Liver (tissue), 9 donors: ENCODE data around the gene GPATCH2. TPM values are rescaled to one million over a fixed set of nuclear protein-coding genes. Genes with fewer than 3 reads are reported as not detected.

ENCODE experiments used
- DNase-seq: peaks from one replicate; pipeline ENCODE4 v3.0.0-alpha.2; 2017; ENCODE audit warnings: low spot score
- H3K27ac ChIP-seq, 2 donors: one replicate each; pipeline ENCODE4 v1.7.0; 2013; ENCODE audit warnings: inconsistent platforms in 2 of 2, low read length in 2 of 2, control low read depth in 1 of 2, low read depth in 1 of 2, mild to moderate bottlenecking in 1 of 2
- H3K27me3 ChIP-seq, 4 donors: one replicate each; pipeline versions ENCODE4 v1.6.1 to v1.7.0; 2013; ENCODE audit warnings: low read length in 3 of 4, inconsistent platforms in 1 of 4, mild to moderate bottlenecking in 1 of 4, moderate library complexity in 1 of 4; ENCODE audit not compliant: control insufficient read depth in 4 of 4, insufficient read depth in 4 of 4
- H3K36me3 ChIP-seq, 4 donors: one replicate each; pipeline versions ENCODE4 v1.6.1 to v1.7.0; 2013; ENCODE audit warnings: low read length in 3 of 4, mild to moderate bottlenecking in 3 of 4, low read depth in 1 of 4, moderate library complexity in 1 of 4; ENCODE audit not compliant: control insufficient read depth in 4 of 4, insufficient read depth in 3 of 4
- H3K4me1 ChIP-seq, 4 donors: one replicate each; pipeline versions ENCODE4 v1.6.1 to v1.7.0; 2013; ENCODE audit warnings: low read length in 3 of 4, mild to moderate bottlenecking in 3 of 4, moderate library complexity in 1 of 4; ENCODE audit not compliant: control insufficient read depth in 4 of 4, insufficient read depth in 4 of 4
- H3K4me3 ChIP-seq, 3 donors: one replicate each; pipeline versions ENCODE4 v1.6.1 to v1.7.0; 2013; ENCODE audit warnings: low read length in 3 of 3, control low read depth in 1 of 3, low read depth in 1 of 3, mild to moderate bottlenecking in 1 of 3
- H3K9ac ChIP-seq, 2 donors: one replicate each; pipeline ENCODE4 v1.7.0; 2013; ENCODE audit warnings: low read length in 2 of 2, mild to moderate bottlenecking in 2 of 2, moderate library complexity in 2 of 2, control low read depth in 1 of 2, low read depth in 1 of 2
- H3K9me3 ChIP-seq, 4 donors: one replicate each; pipeline versions ENCODE4 v1.6.1 to v1.7.0; 2013; ENCODE audit warnings: low read length in 3 of 4; ENCODE audit not compliant: control insufficient read depth in 4 of 4
- EGR1 ChIP-seq, 2 donors: IDR thresholded peaks; 2 replicates each; pipeline ENCODE4 v1.6.1; 2016 to 2018; ENCODE audit warnings: antibody characterized with exemption in 2 of 2, low read depth in 2 of 2
- FOXA1 ChIP-seq: IDR thresholded peaks from 2 replicates; pipeline ENCODE4 v1.6.1; 2016; ENCODE audit warnings: antibody characterized with exemption
- FOXA2 ChIP-seq: IDR thresholded peaks from 2 replicates; pipeline ENCODE4 v1.6.1; 2016; ENCODE audit warnings: antibody characterized with exemption
- GABPA ChIP-seq, 2 donors: IDR thresholded peaks in 1 of 2; conservative IDR thresholded peaks in 1 of 2; 2 replicates each; pipeline ENCODE4 v1.6.1; 2016; ENCODE audit warnings: antibody characterized with exemption in 2 of 2, mild to moderate bottlenecking in 1 of 2, moderate library complexity in 1 of 2
- HNF4A ChIP-seq, 2 donors: conservative IDR thresholded peaks; 2 replicates each; pipeline ENCODE4 v1.6.1; 2016; ENCODE audit warnings: antibody characterized with exemption in 2 of 2, mild to moderate bottlenecking in 2 of 2
- HNF4G ChIP-seq: IDR thresholded peaks from 2 replicates; pipeline ENCODE4 v1.6.1; 2016; ENCODE audit warnings: antibody characterized with exemption
- JUND ChIP-seq, 2 donors: IDR thresholded peaks; 2 replicates each; pipeline ENCODE4 v1.6.1; 2016; ENCODE audit warnings: antibody characterized with exemption in 2 of 2
- RAD21 ChIP-seq, 2 donors: IDR thresholded peaks; 2 replicates each; pipeline ENCODE4 v1.6.1; 2016; ENCODE audit warnings: antibody characterized with exemption in 2 of 2, mild to moderate bottlenecking in 2 of 2
- SP1 ChIP-seq: IDR thresholded peaks from 2 replicates; pipeline ENCODE4 v1.6.1; 2018; ENCODE audit warnings: antibody characterized with exemption, mild to moderate bottlenecking
- TAF1 ChIP-seq: conservative IDR thresholded peaks from 2 replicates; pipeline ENCODE4 v1.6.1; 2016; ENCODE audit warnings: antibody characterized with exemption, mild to moderate bottlenecking
- YY1 ChIP-seq: IDR thresholded peaks from 2 replicates; pipeline ENCODE4 v1.6.1; 2016; ENCODE audit warnings: antibody characterized with exemption, mild to moderate bottlenecking
- WGBS: extraction: QIAGEN DNeasy Blood & Tissue Kit; methylation state at CpG from one replicate; pipeline ENCODE4 v1.1.7; 2013; 5-methylcytosine and 5-hydroxymethylcytosine counted together
- polyA plus RNA-seq, 2 donors: library from polyadenylated mRNA; stranded (reverse) in 1 of 2; unstranded in 1 of 2; fragments of 200-250 nt in 1 of 2; fragments of >200 nt in 1 of 2; fragmentation: Nextera tagmentation in 1 of 2; extraction: Ambion mirVana in 1 of 2; gene quantifications; one replicate each; pipeline versions ENCODE4 v1.2.1 to v1.2.3, GENCODE V29; 2013 to 2015
- total RNA-seq, 2 donors: library from RNA; depleted of rRNA; stranded (reverse); fragments of >200 nt; gene quantifications; one replicate each; pipeline ENCODE4 v1.2.3, GENCODE V29; 2014
- TF ChIP-seq, protein P1 (sequence below): IDR thresholded peaks from 2 replicates; pipeline ENCODE4 v1.6.1; 2016; ENCODE audit warnings: antibody characterized with exemption
- TF ChIP-seq, protein P2 (sequence below): IDR thresholded peaks from 2 replicates; pipeline ENCODE4 v1.6.1; 2016; ENCODE audit warnings: antibody characterized with exemption, mild to moderate bottlenecking
- TF ChIP-seq, protein P3 (sequence below): IDR thresholded peaks from 2 replicates; pipeline ENCODE4 v1.6.1; 2016; ENCODE audit warnings: antibody characterized with exemption
- TF ChIP-seq, protein P4 (sequence below): IDR thresholded peaks from 2 replicates; pipeline ENCODE4 v1.6.1; 2016; ENCODE audit warnings: antibody characterized with exemption
- TF ChIP-seq, protein P5 (sequence below): fragments of 150-350 bp; IDR thresholded peaks from 2 replicates; pipeline ENCODE4 v1.5.1; 2017; ENCODE audit warnings: improper control_type of control experiment, low read depth, low read length; ENCODE audit not compliant: missing input control
- donor health status: healthy.
- donor health status: healthy.
- donor health status: healthy.
- donor health status: healthy.
- donor health status: healthy.

GPATCH2 gene
- total and polyA plus RNA-seq, 4 donors = 1.6 to 11.2 (median 5.8) TPM

DNA sequence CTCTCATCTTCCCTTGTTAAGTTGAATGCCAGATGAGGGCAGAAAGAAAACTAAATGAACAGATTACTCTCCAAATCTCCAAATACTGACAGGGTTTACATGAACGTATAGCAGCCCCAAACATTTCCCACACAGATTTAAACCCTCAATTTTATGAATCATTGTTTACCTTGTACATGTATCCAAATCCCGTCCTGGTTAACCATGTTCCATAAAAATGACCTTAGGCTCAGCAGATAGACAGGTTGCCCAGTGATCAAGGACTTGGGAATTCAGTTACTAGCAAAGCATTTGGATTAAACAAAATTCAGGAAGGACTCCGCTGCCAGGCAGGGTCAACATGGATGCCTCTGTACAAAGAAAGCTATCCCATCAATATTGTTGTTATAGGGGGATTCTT, 213.5 kb downstream of the GPATCH2 start:
- TF ChIP-seq RAD21 (IDR thresholded peaks at IDR 0.05) = no peak
- TF ChIP-seq HNF4A (conservative IDR thresholded peaks at IDR 0.05) = no peak
- no peak for TF ChIP-seq JUND (IDR thresholded peaks at IDR 0.05)
- TF ChIP-seq HNF4G = no peak
- TF ChIP-seq TAF1 = no peak
- TF ChIP-seq, protein P1, sequence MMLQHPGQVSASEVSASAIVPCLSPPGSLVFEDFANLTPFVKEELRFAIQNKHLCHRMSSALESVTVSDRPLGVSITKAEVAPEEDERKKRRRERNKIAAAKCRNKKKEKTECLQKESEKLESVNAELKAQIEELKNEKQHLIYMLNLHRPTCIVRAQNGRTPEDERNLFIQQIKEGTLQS = no peak
- DNase-seq = no peak
- 80% methylated on average over 3 of the region's 3 CpGs for WGBS
- no peak overlapping the region for H3K9ac ChIP-seq
- H3K36me3 ChIP-seq = no peaks in the 10 kb centered on the region
- H3K4me1 ChIP-seq = no peaks in the 10 kb centered on the region
- H3K27ac ChIP-seq = no peak overlapping the region
- no peaks in the 10 kb centered on the region for H3K27me3 ChIP-seq
- no peaks in the 10 kb centered on the region for H3K9me3 ChIP-seq
- no peak overlapping the region for H3K4me3 ChIP-seq

- peaks cover 0 to 2% (median 0%) of the 10 kb centered on the region in 4 donors for H3K27me3 ChIP-seq
- H3K9me3 ChIP-seq = no peaks in the 10 kb centered on the region
- no peak for TF ChIP-seq FOXA1
- TF ChIP-seq, protein P2, sequence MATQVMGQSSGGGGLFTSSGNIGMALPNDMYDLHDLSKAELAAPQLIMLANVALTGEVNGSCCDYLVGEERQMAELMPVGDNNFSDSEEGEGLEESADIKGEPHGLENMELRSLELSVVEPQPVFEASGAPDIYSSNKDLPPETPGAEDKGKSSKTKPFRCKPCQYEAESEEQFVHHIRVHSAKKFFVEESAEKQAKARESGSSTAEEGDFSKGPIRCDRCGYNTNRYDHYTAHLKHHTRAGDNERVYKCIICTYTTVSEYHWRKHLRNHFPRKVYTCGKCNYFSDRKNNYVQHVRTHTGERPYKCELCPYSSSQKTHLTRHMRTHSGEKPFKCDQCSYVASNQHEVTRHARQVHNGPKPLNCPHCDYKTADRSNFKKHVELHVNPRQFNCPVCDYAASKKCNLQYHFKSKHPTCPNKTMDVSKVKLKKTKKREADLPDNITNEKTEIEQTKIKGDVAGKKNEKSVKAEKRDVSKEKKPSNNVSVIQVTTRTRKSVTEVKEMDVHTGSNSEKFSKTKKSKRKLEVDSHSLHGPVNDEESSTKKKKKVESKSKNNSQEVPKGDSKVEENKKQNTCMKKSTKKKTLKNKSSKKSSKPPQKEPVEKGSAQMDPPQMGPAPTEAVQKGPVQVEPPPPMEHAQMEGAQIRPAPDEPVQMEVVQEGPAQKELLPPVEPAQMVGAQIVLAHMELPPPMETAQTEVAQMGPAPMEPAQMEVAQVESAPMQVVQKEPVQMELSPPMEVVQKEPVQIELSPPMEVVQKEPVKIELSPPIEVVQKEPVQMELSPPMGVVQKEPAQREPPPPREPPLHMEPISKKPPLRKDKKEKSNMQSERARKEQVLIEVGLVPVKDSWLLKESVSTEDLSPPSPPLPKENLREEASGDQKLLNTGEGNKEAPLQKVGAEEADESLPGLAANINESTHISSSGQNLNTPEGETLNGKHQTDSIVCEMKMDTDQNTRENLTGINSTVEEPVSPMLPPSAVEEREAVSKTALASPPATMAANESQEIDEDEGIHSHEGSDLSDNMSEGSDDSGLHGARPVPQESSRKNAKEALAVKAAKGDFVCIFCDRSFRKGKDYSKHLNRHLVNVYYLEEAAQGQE = no peak
- TF ChIP-seq, protein P1 = no peak
- no peak for TF ChIP-seq RAD21 (IDR thresholded peaks at IDR 0.05)
- TF ChIP-seq EGR1 (IDR thresholded peaks at IDR 0.05; ENCODE audit: low read depth in 2 of 2) = no peak
- TF ChIP-seq FOXA2 = no peak
- no peak for TF ChIP-seq JUND (IDR thresholded peaks at IDR 0.05)
- no peak for TF ChIP-seq HNF4G
- no peak for TF ChIP-seq YY1
- TF ChIP-seq, protein P3, sequence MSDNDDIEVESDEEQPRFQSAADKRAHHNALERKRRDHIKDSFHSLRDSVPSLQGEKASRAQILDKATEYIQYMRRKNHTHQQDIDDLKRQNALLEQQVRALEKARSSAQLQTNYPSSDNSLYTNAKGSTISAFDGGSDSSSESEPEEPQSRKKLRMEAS = no peak
- TF ChIP-seq SP1 = no peak
- TF ChIP-seq, protein P4, sequence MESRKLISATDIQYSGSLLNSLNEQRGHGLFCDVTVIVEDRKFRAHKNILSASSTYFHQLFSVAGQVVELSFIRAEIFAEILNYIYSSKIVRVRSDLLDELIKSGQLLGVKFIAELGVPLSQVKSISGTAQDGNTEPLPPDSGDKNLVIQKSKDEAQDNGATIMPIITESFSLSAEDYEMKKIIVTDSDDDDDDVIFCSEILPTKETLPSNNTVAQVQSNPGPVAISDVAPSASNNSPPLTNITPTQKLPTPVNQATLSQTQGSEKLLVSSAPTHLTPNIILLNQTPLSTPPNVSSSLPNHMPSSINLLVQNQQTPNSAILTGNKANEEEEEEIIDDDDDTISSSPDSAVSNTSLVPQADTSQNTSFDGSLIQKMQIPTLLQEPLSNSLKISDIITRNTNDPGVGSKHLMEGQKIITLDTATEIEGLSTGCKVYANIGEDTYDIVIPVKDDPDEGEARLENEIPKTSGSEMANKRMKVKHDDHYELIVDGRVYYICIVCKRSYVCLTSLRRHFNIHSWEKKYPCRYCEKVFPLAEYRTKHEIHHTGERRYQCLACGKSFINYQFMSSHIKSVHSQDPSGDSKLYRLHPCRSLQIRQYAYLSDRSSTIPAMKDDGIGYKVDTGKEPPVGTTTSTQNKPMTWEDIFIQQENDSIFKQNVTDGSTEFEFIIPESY = no peak
- no peak for TF ChIP-seq GABPA (IDR thresholded peaks at IDR 0.05 in 1 of 2, conservative IDR thresholded peaks at IDR 0.05 in 1 of 2)
- TF ChIP-seq, protein P5, sequence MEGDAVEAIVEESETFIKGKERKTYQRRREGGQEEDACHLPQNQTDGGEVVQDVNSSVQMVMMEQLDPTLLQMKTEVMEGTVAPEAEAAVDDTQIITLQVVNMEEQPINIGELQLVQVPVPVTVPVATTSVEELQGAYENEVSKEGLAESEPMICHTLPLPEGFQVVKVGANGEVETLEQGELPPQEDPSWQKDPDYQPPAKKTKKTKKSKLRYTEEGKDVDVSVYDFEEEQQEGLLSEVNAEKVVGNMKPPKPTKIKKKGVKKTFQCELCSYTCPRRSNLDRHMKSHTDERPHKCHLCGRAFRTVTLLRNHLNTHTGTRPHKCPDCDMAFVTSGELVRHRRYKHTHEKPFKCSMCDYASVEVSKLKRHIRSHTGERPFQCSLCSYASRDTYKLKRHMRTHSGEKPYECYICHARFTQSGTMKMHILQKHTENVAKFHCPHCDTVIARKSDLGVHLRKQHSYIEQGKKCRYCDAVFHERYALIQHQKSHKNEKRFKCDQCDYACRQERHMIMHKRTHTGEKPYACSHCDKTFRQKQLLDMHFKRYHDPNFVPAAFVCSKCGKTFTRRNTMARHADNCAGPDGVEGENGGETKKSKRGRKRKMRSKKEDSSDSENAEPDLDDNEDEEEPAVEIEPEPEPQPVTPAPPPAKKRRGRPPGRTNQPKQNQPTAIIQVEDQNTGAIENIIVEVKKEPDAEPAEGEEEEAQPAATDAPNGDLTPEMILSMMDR = no peak
- TF ChIP-seq TAF1 = no peak
- no peak overlapping the region for H3K9ac ChIP-seq
- no peaks in the 10 kb centered on the region for H3K4me1 ChIP-seq
- no peak overlapping the region for H3K27ac ChIP-seq
- no peaks in the 10 kb centered on the region for H3K36me3 ChIP-seq
- 82% methylated on average over 9 of the region's 9 CpGs for WGBS
- DNase-seq = no peak
- H3K4me3 ChIP-seq = no peak overlapping the region
These were observed 223.3 kb downstream of the GPATCH2 start for GRCh38 chr1:217407534-217408001.
